MM.1S (cell line): Measurements from ENCODE around the gene NUP153.

Source experiments
- CTCF ChIP-seq: fragments of 300-600 bp; sonication (generic); IDR thresholded peaks from 2 replicates; pipeline ENCODE4 v1.5.1; 2016; ENCODE audit warnings: antibody characterized with exemption, low read length, mixed read lengths
- EZH2 ChIP-seq: fragments of 300-600 bp; sonication (generic); optimal IDR thresholded peaks from 2 replicates; pipeline ENCODE3; 2017; ENCODE audit warnings: low read depth, mild to moderate bottlenecking, antibody characterized with exemption, low read length, mixed read lengths

DNA sequence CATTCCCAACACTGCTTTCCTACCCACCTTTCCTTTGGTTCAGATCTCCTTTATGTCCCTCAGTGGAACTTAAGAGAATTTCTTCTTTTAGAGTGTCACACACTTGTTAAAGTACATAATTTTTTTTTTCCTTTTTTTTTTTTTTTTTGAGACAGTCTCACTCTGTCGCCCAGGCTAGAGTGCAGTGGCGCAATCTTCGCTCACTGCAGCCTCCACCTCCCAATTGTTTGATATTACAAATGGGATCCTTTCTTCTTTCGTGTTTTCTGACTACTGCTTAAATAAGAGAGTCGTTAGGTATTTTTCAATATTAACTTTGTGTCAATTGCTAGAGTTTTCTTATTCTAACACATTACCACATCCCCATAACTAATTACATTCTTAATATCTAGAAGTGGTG is 29.1 kb downstream of the NUP153 start:
- TF ChIP-seq CTCF, result no peak
- no peak for TF ChIP-seq EZH2
